HepG2 (cell line): ENCODE data around the gene CPLANE2. TPM values are rescaled to one million over a fixed set of nuclear protein-coding genes. Genes with fewer than 3 reads are reported as not detected.

Source experiments
- EEA1 ChIP-seq: sonication (generic); formaldehyde crosslinking; IDR thresholded peaks from 2 replicates; pipeline ENCODE4 v1.5.1; 2020; ENCODE audit warnings: mild to moderate bottlenecking, missing genetic modification reagents, borderline replicate concordance
- ETV5 ChIP-seq: IDR thresholded peaks from 2 replicates; pipeline ENCODE4 v1.6.1; 2018; ENCODE audit warnings: missing biosample characterization, missing genetic modification reagents, inconsistent platforms, borderline replicate concordance
- FOXO1 ChIP-seq: sonication (generic); formaldehyde crosslinking; IDR thresholded peaks from 2 replicates; pipeline ENCODE4 v1.4.0; 2020; ENCODE audit warnings: missing genetic modification reagents
- ISX ChIP-seq: sonication (generic); formaldehyde crosslinking; conservative IDR thresholded peaks from 2 replicates; pipeline ENCODE4 v1.5.0; 2020; ENCODE audit warnings: missing genetic modification reagents
- KLF11 ChIP-seq: IDR thresholded peaks from 2 replicates; pipeline ENCODE4 v1.6.1; 2016; ENCODE audit warnings: missing compliant biosample characterization
- MBD4 ChIP-seq: IDR thresholded peaks from 2 replicates; pipeline ENCODE4 v1.6.1; 2012; ENCODE audit warnings: low read length, inconsistent platforms, borderline replicate concordance
- PCBP1 ChIP-seq: fragments of 200-400 bp; formaldehyde crosslinking; IDR thresholded peaks from 2 replicates; pipeline ENCODE4 v1.6.1; 2017; ENCODE audit warnings: mild to moderate bottlenecking, low read depth, low read length, borderline replicate concordance
- PHF8 ChIP-seq: sonication (generic); formaldehyde crosslinking; IDR thresholded peaks from 2 replicates; pipeline ENCODE4 v1.5.0; 2020; ENCODE audit warnings: missing genetic modification reagents
- SP140L ChIP-seq: sonication (generic); formaldehyde crosslinking; IDR thresholded peaks from 2 replicates; pipeline ENCODE4 v1.4.0; 2020; ENCODE audit warnings: missing genetic modification reagents, borderline replicate concordance
- THYN1 ChIP-seq: sonication (generic); formaldehyde crosslinking; IDR thresholded peaks from 2 replicates; pipeline ENCODE4 v1.8.1; 2023; ENCODE audit warnings: low read depth, mild to moderate bottlenecking, moderate library complexity, missing genetic modification reagents, borderline replicate concordance
- ZBTB7A ChIP-seq: sonication (generic); formaldehyde crosslinking; IDR thresholded peaks from 2 replicates; pipeline ENCODE4 v1.8.0; 2022; ENCODE audit warnings: mild to moderate bottlenecking, missing genetic modification reagents
- ZFYVE20 ChIP-seq: sonication (generic); formaldehyde crosslinking; IDR thresholded peaks from 2 replicates; pipeline ENCODE4 v1.8.0; 2023; ENCODE audit warnings: low read depth, mild to moderate bottlenecking, moderate library complexity, missing genetic modification reagents, borderline replicate concordance
- ZMYM4 ChIP-seq: sonication (generic); formaldehyde crosslinking; IDR thresholded peaks from 2 replicates; pipeline ENCODE4 v1.8.1; 2023; ENCODE audit warnings: mild to moderate bottlenecking, missing genetic modification reagents
- ZNF335 ChIP-seq: sonication (generic); formaldehyde crosslinking; IDR thresholded peaks from 2 replicates; pipeline ENCODE4 v1.4.0; 2020; ENCODE audit warnings: missing genetic modification reagents
- ZNF460 ChIP-seq: sonication (generic); formaldehyde crosslinking; IDR thresholded peaks from 2 replicates; pipeline ENCODE4 v1.5.1; 2020; ENCODE audit warnings: missing genetic modification reagents, mild to moderate bottlenecking, borderline replicate concordance
- ZNF556 ChIP-seq: sonication (generic); formaldehyde crosslinking; IDR thresholded peaks from 2 replicates; pipeline ENCODE4 v1.4.0; 2020; ENCODE audit warnings: mild to moderate bottlenecking, missing genetic modification reagents, borderline replicate concordance
- ZNF605 ChIP-seq: sonication (generic); formaldehyde crosslinking; IDR thresholded peaks from 2 replicates; pipeline ENCODE4 v1.8.0; 2022; ENCODE audit warnings: mild to moderate bottlenecking, missing genetic modification reagents
- ZNF841 ChIP-seq: sonication (generic); formaldehyde crosslinking; IDR thresholded peaks from 2 replicates; pipeline ENCODE4 v1.8.1; 2023; ENCODE audit warnings: missing genetic modification reagents, borderline replicate concordance
- polyA plus RNA-seq, 8 experiments: library from polyadenylated mRNA; depleted of rRNA in 3 of 8; stranded (reverse) in 7 of 8; unstranded in 1 of 8; fragments of >200 nt; fragmentation: Illumina TruSeq in 4 of 8; extraction: Trizol in 4 of 8; gene quantifications; 2 replicates each; pipeline versions ENCODE4 v1.2.1 to v1.2.3, GENCODE V29; 2011 to 2016; ENCODE audit warnings: low read depth in 4 of 8, missing spikeins in 1 of 8, mixed read lengths in 1 of 8; ENCODE audit not compliant: insufficient read depth in 1 of 8
- total RNA-seq, 5 experiments: library from RNA; depleted of rRNA; stranded (reverse); fragments of >200 nt; fragmentation: Illumina TruSeq; extraction: Trizol; gene quantifications; 2 replicates each; pipeline ENCODE4 v1.2.3, GENCODE V29; 2016; ENCODE audit warnings: low read depth in 1 of 5
- TF ChIP-seq, protein P1 (sequence below): sonication (generic); formaldehyde crosslinking; IDR thresholded peaks from 2 replicates; pipeline ENCODE4 v1.8.1; 2022; ENCODE audit warnings: mild to moderate bottlenecking, missing genetic modification reagents
- TF ChIP-seq, protein P2 (sequence below): sonication (generic); formaldehyde crosslinking; conservative IDR thresholded peaks from 2 replicates; pipeline ENCODE4 v1.8.1; 2023; ENCODE audit warnings: missing genetic modification reagents
- TF ChIP-seq, protein P3 (sequence below): sonication (generic); formaldehyde crosslinking; IDR thresholded peaks from 2 replicates; pipeline ENCODE4 v1.4.0; 2020; ENCODE audit warnings: missing genetic modification reagents

The CPLANE2 gene
- total and polyA plus RNA-seq, 2 of the 13 experiments (the other 11 are each of a cell fraction or from before 2014, with no cell fraction given), result 0.29 to 1.6 TPM

DNA sequence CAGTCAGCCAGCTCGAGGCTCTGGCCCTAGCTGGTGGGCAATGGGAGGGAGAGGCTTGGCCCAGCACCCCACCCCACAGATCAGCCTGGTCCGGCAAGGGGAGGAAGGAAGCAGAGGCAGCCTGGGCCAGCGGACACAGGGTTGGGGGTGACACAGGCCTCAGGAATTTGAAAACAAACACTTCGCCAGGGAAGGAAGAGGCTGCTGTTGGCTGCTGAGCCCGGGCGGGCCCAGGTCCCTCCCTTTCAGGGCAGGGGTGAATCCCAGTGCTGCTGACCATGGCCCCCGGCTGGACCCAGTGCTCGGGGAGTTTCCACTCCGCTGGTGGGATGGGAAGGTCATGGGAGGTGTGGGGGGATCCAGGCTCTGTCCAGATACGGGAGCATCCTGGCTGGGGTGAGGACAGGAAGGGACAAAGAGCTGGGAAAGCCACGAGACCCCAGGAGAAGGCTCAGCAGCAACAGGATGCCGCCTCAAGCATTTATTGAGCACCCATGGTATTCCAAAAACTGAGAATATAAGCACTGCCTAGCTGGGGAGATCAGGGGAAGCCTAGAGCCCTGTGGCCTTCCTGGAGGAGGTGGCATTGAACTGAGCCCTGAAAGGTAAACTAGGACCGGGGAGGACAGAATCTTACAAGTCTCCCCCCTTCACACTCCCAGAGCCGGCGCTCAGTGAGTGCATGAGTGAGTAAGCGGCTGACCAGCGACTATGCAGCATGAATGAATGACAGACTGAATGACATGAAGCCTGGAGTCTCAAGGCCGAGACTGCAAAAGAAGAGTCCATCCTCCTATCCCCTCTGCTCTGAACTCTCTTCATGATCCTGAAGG lies 54.9 kb downstream of the CPLANE2 start (continued):
- TF ChIP-seq ZNF841 (no peak), ISX (CRISPR knock-in tag) (no peak), KLF11 (CRISPR knock-in tag) (no peak), EEA1 (no peak), PCBP1 (no peak), THYN1 (CRISPR knock-in tag) (no peak), MBD4 (no peak), ZNF605 (CRISPR knock-in tag) (no peak), ZNF460 (CRISPR knock-in tag) (no peak), ZMYM4 (peak; percentile 41; the same call in 1 of the 2 replicates), SP140L (CRISPR knock-in tag) (no peak), ETV5 (CRISPR knock-in tag) (peak; percentile 84; the same call in 1 of the 2 replicates), ZFYVE20 (no peak), PHF8 (CRISPR knock-in tag) (peak; percentile 31; the same call in 1 of the 2 replicates), ZNF335 (CRISPR knock-in tag) (0 out of 2 replicates have a peak, but pooled peaks have one; percentile 19), ZNF556 (CRISPR knock-in tag) (peak; percentile 36; the same call in 1 of the 2 replicates), ZBTB7A (CRISPR knock-in tag) (no peak; the same call in 1 of the 2 replicates), FOXO1 (peak; percentile 87; the same call in 1 of the 2 replicates)
- TF ChIP-seq, protein P1, sequence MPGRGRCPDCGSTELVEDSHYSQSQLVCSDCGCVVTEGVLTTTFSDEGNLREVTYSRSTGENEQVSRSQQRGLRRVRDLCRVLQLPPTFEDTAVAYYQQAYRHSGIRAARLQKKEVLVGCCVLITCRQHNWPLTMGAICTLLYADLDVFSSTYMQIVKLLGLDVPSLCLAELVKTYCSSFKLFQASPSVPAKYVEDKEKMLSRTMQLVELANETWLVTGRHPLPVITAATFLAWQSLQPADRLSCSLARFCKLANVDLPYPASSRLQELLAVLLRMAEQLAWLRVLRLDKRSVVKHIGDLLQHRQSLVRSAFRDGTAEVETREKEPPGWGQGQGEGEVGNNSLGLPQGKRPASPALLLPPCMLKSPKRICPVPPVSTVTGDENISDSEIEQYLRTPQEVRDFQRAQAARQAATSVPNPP, result no peak
- TF ChIP-seq, protein P2, sequence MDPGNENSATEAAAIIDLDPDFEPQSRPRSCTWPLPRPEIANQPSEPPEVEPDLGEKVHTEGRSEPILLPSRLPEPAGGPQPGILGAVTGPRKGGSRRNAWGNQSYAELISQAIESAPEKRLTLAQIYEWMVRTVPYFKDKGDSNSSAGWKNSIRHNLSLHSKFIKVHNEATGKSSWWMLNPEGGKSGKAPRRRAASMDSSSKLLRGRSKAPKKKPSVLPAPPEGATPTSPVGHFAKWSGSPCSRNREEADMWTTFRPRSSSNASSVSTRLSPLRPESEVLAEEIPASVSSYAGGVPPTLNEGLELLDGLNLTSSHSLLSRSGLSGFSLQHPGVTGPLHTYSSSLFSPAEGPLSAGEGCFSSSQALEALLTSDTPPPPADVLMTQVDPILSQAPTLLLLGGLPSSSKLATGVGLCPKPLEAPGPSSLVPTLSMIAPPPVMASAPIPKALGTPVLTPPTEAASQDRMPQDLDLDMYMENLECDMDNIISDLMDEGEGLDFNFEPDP, result no peak
- TF ChIP-seq, protein P3, sequence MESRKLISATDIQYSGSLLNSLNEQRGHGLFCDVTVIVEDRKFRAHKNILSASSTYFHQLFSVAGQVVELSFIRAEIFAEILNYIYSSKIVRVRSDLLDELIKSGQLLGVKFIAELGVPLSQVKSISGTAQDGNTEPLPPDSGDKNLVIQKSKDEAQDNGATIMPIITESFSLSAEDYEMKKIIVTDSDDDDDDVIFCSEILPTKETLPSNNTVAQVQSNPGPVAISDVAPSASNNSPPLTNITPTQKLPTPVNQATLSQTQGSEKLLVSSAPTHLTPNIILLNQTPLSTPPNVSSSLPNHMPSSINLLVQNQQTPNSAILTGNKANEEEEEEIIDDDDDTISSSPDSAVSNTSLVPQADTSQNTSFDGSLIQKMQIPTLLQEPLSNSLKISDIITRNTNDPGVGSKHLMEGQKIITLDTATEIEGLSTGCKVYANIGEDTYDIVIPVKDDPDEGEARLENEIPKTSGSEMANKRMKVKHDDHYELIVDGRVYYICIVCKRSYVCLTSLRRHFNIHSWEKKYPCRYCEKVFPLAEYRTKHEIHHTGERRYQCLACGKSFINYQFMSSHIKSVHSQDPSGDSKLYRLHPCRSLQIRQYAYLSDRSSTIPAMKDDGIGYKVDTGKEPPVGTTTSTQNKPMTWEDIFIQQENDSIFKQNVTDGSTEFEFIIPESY, result no peak; the same call in 1 of the 2 replicates
